Neural cell (in vitro differentiated cells): Measurements from ENCODE around the gene IGSF11. TPM values are rescaled to one million over a fixed set of nuclear protein-coding genes. Genes with fewer than 3 reads are reported as not detected.

Source experiments
- H2AFZ ChIP-seq: fragments of 200-600, 300-800 bp; sonication (generic), shearing (Covaris generic); 2 replicates; pipeline ENCODE4 v1.6.0; 2014; ENCODE audit warnings: low read depth, mild to moderate bottlenecking, antibody characterized with exemption, low read length, moderate library complexity
- H3F3A ChIP-seq: fragments of 200-600 bp; shearing (Covaris generic); 2 replicates; pipeline ENCODE4 v1.6.1; 2016; ENCODE audit warnings: mild to moderate bottlenecking, moderate library complexity, mixed read lengths, antibody characterized with exemption, low read length; ENCODE audit not compliant: insufficient read depth, poor library complexity, severe bottlenecking
- H3K27ac ChIP-seq: fragments of 200-600, 300-800 bp; sonication (generic), shearing (Covaris generic); 2 replicates; pipeline ENCODE4 v1.5.1; 2014; ENCODE audit warnings: mild to moderate bottlenecking, low read length, moderate library complexity
- H3K27me3 ChIP-seq: fragments of 300-800, 200-600 bp; sonication (generic), shearing (Covaris generic); 2 replicates; pipeline ENCODE4 v1.6.0; 2014; ENCODE audit warnings: mild to moderate bottlenecking, low read depth, low read length, moderate library complexity; ENCODE audit not compliant: insufficient read depth
- H3K36me3 ChIP-seq: fragments of 300-800, 200-600 bp; sonication (generic), shearing (Covaris generic); 2 replicates; pipeline ENCODE4 v1.5.1; 2014; ENCODE audit warnings: mild to moderate bottlenecking, antibody characterized with exemption, low read length, moderate library complexity; ENCODE audit not compliant: insufficient read depth
- H3K4me2 ChIP-seq: fragments of 300-800, 200-600 bp; sonication (generic), shearing (Covaris generic); 2 replicates; pipeline ENCODE4 v1.6.0; 2014; ENCODE audit warnings: mild to moderate bottlenecking, low read length
- H3K4me3 ChIP-seq: fragments of 300-800, 200-600 bp; sonication (generic), shearing (Covaris generic); 2 replicates; pipeline ENCODE4 v1.5.1; 2014; ENCODE audit warnings: mild to moderate bottlenecking, low read length, moderate library complexity
- H3K79me2 ChIP-seq: fragments of 200-600 bp; shearing (Covaris generic); replicated peaks from 2 replicates; pipeline ENCODE4 v1.6.0; 2014; ENCODE audit warnings: mild to moderate bottlenecking, low read length, moderate library complexity; ENCODE audit not compliant: insufficient read depth
- H3K9ac ChIP-seq: fragments of 300-800, 200-600 bp; sonication (generic), shearing (Covaris generic); 2 replicates; pipeline ENCODE4 v1.6.1; 2016; ENCODE audit warnings: mild to moderate bottlenecking, low read length, mixed read lengths
- H3K9me2 ChIP-seq: fragments of 200-600 bp; shearing (Covaris generic); 2 replicates; pipeline ENCODE4 v1.6.1; 2016; ENCODE audit warnings: mild to moderate bottlenecking, low read length, mixed read lengths; ENCODE audit not compliant: insufficient read depth
- H3K9me3 ChIP-seq: fragments of 200-600, 300-800 bp; sonication (generic), shearing (Covaris generic); 2 replicates; pipeline ENCODE4 v1.6.1; 2016; ENCODE audit warnings: mild to moderate bottlenecking, mixed run types, low read length, moderate library complexity, mixed read lengths
- H4K20me1 ChIP-seq: fragments of 200-600 bp; shearing (Covaris generic); 2 replicates; pipeline ENCODE4 v1.6.1; 2016; ENCODE audit warnings: mild to moderate bottlenecking, mixed run types; ENCODE audit not compliant: insufficient read depth
- CTCF ChIP-seq: fragments of 450-650 bp; IDR thresholded peaks from 2 replicates; pipeline ENCODE4 v1.5.1; 2014; ENCODE audit warnings: antibody characterized with exemption, mild to moderate bottlenecking, moderate library complexity; ENCODE audit not compliant: poor library complexity, severe bottlenecking
- EP300 ChIP-seq: fragments of 450-650 bp; conservative IDR thresholded peaks from 2 replicates; pipeline ENCODE4 v1.6.1; 2014; ENCODE audit warnings: antibody characterized with exemption, mild to moderate bottlenecking, moderate library complexity; ENCODE audit not compliant: poor library complexity, severe bottlenecking
- EZH2 ChIP-seq: fragments of 200-600, 300-800 bp; shearing (Covaris generic), sonication (generic); IDR thresholded peaks from 2 replicates; pipeline ENCODE4 v1.6.1; 2014; ENCODE audit warnings: antibody characterized with exemption, low read length, borderline replicate concordance, mild to moderate bottlenecking; ENCODE audit not compliant: insufficient read depth, poor library complexity, severe bottlenecking
- MXI1 ChIP-seq: fragments of 450-650 bp; conservative IDR thresholded peaks from 2 replicates; pipeline ENCODE4 v1.6.1; 2014; ENCODE audit warnings: antibody characterized with exemption, mild to moderate bottlenecking; ENCODE audit not compliant: poor library complexity, severe bottlenecking
- POLR2AphosphoS5 ChIP-seq: IDR thresholded peaks from 2 replicates; pipeline ENCODE4 v1.6.1; 2012
- RAD21 ChIP-seq: fragments of 450-650 bp; conservative IDR thresholded peaks from 2 replicates; pipeline ENCODE4 v1.6.1; 2014; ENCODE audit warnings: antibody characterized with exemption, mild to moderate bottlenecking, moderate library complexity
- SMC3 ChIP-seq: fragments of 450-650 bp; conservative IDR thresholded peaks from 2 replicates; pipeline ENCODE4 v1.6.1; 2014; ENCODE audit warnings: antibody characterized with exemption, mild to moderate bottlenecking, moderate library complexity; ENCODE audit not compliant: poor library complexity
- TAF1 ChIP-seq: IDR thresholded peaks from 2 replicates; pipeline ENCODE4 v1.6.1; 2012; ENCODE audit warnings: low read depth
- polyA plus RNA-seq: library from polyadenylated mRNA; depleted of rRNA; stranded (reverse); fragments of >200 nt; gene quantifications from 2 replicates; pipeline ENCODE4 v1.2.3, GENCODE V29; 2014
- TF ChIP-seq, protein P1 (sequence below): IDR thresholded peaks from 2 replicates; pipeline ENCODE4 v1.6.1; 2012; ENCODE audit warnings: borderline replicate concordance

Gene IGSF11
- polyA plus RNA-seq, 1 donor from 2014 or later = 1.2 TPM

DNA sequence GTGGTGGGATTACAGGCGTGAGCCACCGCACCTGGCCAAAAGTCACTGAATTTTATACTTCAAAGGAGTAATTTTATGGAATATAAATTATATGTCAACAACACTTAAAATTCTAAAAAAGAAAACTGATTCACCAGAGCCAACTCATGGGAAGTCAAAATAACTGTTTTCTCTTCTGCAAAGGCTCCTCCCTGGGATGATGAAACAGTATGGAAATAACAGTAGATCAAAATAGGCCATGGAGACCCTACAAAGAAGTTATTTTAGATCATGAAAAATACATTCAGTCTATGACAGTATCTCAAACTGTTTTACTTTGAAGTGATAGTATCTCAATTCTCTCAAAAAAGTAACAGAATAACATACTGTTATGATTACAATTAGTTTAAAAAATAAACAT lies 102.7 kb downstream of the IGSF11 start:
- H3K27me3 ChIP-seq = no peaks in the 10 kb centered on the region
- H3K9me3 ChIP-seq = no peaks in the 10 kb centered on the region
- H3K79me2 ChIP-seq = no peaks in the 10 kb centered on the region
- no peaks in the 10 kb centered on the region for H3K36me3 ChIP-seq
- H4K20me1 ChIP-seq = no peaks in the 10 kb centered on the region
- TF ChIP-seq EZH2 (no peak), EP300 (no peak), CTCF (no peak), SMC3 (no peak)
- TF ChIP-seq, protein P1, sequence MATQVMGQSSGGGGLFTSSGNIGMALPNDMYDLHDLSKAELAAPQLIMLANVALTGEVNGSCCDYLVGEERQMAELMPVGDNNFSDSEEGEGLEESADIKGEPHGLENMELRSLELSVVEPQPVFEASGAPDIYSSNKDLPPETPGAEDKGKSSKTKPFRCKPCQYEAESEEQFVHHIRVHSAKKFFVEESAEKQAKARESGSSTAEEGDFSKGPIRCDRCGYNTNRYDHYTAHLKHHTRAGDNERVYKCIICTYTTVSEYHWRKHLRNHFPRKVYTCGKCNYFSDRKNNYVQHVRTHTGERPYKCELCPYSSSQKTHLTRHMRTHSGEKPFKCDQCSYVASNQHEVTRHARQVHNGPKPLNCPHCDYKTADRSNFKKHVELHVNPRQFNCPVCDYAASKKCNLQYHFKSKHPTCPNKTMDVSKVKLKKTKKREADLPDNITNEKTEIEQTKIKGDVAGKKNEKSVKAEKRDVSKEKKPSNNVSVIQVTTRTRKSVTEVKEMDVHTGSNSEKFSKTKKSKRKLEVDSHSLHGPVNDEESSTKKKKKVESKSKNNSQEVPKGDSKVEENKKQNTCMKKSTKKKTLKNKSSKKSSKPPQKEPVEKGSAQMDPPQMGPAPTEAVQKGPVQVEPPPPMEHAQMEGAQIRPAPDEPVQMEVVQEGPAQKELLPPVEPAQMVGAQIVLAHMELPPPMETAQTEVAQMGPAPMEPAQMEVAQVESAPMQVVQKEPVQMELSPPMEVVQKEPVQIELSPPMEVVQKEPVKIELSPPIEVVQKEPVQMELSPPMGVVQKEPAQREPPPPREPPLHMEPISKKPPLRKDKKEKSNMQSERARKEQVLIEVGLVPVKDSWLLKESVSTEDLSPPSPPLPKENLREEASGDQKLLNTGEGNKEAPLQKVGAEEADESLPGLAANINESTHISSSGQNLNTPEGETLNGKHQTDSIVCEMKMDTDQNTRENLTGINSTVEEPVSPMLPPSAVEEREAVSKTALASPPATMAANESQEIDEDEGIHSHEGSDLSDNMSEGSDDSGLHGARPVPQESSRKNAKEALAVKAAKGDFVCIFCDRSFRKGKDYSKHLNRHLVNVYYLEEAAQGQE = no peak
- H3F3A ChIP-seq = no peaks in the 10 kb centered on the region
- no peaks in the 10 kb centered on the region for H3K9me2 ChIP-seq
- no peak overlapping the region for H3K27ac ChIP-seq
- no peak overlapping the region for H3K9ac ChIP-seq
- H3K4me2 ChIP-seq = no peak overlapping the region
- no peak overlapping the region for H2AFZ ChIP-seq
- H3K4me3 ChIP-seq = no peak overlapping the region

DNA sequence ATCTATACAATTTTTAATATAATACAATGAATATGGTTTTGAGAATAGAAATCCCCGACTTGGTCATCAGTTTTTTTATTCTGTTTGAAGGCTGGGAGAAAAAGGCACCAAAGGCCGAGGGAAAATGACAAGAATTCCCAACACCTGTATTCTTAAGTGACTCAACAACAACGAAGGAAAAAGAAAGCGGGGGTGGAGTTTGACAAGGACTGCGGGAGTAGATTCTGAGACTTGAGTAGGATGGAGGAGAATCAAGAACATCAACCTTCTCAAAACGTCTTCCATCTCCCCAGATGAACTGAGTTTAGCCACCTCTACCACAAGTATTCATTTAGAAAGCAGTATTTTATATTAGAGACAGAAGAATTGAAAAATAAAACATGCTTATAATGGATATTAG lies 107.2 kb downstream of the IGSF11 start:
- Histone ChIP-seq H3K9me3 (no peaks in the 10 kb centered on the region), H3K36me3 (no peaks in the 10 kb centered on the region), H3K9ac (no peak overlapping the region), H3K4me2 (no peak overlapping the region), H3K27me3 (no peaks in the 10 kb centered on the region), H3K27ac (no peak overlapping the region), H3K4me3 (no peak overlapping the region), H3K79me2 (no peaks in the 10 kb centered on the region), H3K9me2 (no peaks in the 10 kb centered on the region), H3F3A (no peaks in the 10 kb centered on the region), H2AFZ (no peak overlapping the region), H4K20me1 (no peaks in the 10 kb centered on the region)
- no peak for TF ChIP-seq RAD21
- no peak for TF ChIP-seq SMC3
- no peak for TF ChIP-seq MXI1

- H3K27ac ChIP-seq = no peak overlapping the region
These were observed 122.5 kb downstream of the IGSF11 start for GRCh38 chr3:118912188-118912587.

More at GRCh38 chr3:118912188-118912587, 122.5 kb downstream of the IGSF11 start:
- Histone ChIP-seq H3K36me3 (no peaks in the 10 kb centered on the region), H3K4me2 (no peak overlapping the region), H3F3A (no peaks in the 10 kb centered on the region), H3K4me3 (no peak overlapping the region), H3K9me3 (no peaks in the 10 kb centered on the region), H3K79me2 (no peaks in the 10 kb centered on the region), H4K20me1 (no peaks in the 10 kb centered on the region), H3K9me2 (no peaks in the 10 kb centered on the region), H2AFZ (no peak overlapping the region), H3K9ac (no peak overlapping the region), H3K27me3 (no peaks in the 10 kb centered on the region)
- TF ChIP-seq, protein P1 = no peak
- TF ChIP-seq EP300 = no peak
- TF ChIP-seq RAD21 = no peak
- TF ChIP-seq MXI1 = no peak
- no peak for TF ChIP-seq POLR2AphosphoS5
- TF ChIP-seq TAF1 = no peak
- TF ChIP-seq EZH2 = no peak
- no peak for TF ChIP-seq SMC3
- TF ChIP-seq CTCF = no peak
